HepG2 (cell line): Measurements from ENCODE around the gene SEC14L5. TPM values are rescaled to one million over a fixed set of nuclear protein-coding genes. Genes with fewer than 3 reads are reported as not detected.

Experiments
- AFF4 ChIP-seq: sonication (generic); formaldehyde crosslinking; IDR thresholded peaks from 2 replicates; pipeline ENCODE4 v1.4.0; 2020; ENCODE audit warnings: missing genetic modification reagents
- CBFB ChIP-seq: sonication (generic); formaldehyde crosslinking; IDR thresholded peaks from 2 replicates; pipeline ENCODE4 v1.4.0; 2020; ENCODE audit warnings: missing genetic modification reagents
- FIP1L1 ChIP-seq: fragments of 200-400 bp; formaldehyde crosslinking; IDR thresholded peaks from 2 replicates; pipeline ENCODE4 v1.6.1; 2018; ENCODE audit warnings: low read depth, mild to moderate bottlenecking, low read length, moderate library complexity, borderline replicate concordance; ENCODE audit not compliant: insufficient read depth
- HDAC2 ChIP-seq: sonication (generic); formaldehyde crosslinking; IDR thresholded peaks from 2 replicates; pipeline ENCODE4 v1.4.0; 2020; ENCODE audit warnings: missing genetic modification reagents
- KLF16 ChIP-seq, 2 experiments: sonication (generic) in 1 of 2; formaldehyde crosslinking in 1 of 2; IDR thresholded peaks; 2 replicates each; pipeline versions ENCODE4 v1.6.1 to v1.8.0; 2016 to 2023; ENCODE audit warnings: missing genetic modification reagents in 2 of 2, missing compliant biosample characterization in 1 of 2
- KMT2B ChIP-seq: IDR thresholded peaks from 2 replicates; pipeline ENCODE4 v1.6.1; 2016; ENCODE audit warnings: missing genetic modification reagents, missing compliant biosample characterization
- NCOA5 ChIP-seq: sonication (generic); formaldehyde crosslinking; IDR thresholded peaks from 2 replicates; pipeline ENCODE4 v1.4.0; 2020; ENCODE audit warnings: missing genetic modification reagents
- SIX1 ChIP-seq: sonication (generic); formaldehyde crosslinking; IDR thresholded peaks from 2 replicates; pipeline ENCODE4 v1.4.0; 2020; ENCODE audit warnings: missing genetic modification reagents, borderline replicate concordance
- SP140L ChIP-seq: sonication (generic); formaldehyde crosslinking; IDR thresholded peaks from 2 replicates; pipeline ENCODE4 v1.4.0; 2020; ENCODE audit warnings: missing genetic modification reagents, borderline replicate concordance
- ZIK1 ChIP-seq: sonication (generic); formaldehyde crosslinking; IDR thresholded peaks from 2 replicates; pipeline ENCODE4 v1.5.0; 2020; ENCODE audit warnings: mild to moderate bottlenecking, low read depth, missing genetic modification reagents, borderline replicate concordance
- ZNF333 ChIP-seq: sonication (generic); formaldehyde crosslinking; IDR thresholded peaks from 2 replicates; pipeline ENCODE4 v1.4.0; 2020; ENCODE audit warnings: mild to moderate bottlenecking, missing genetic modification reagents, borderline replicate concordance
- ZNF501 ChIP-seq: sonication (generic); formaldehyde crosslinking; IDR thresholded peaks from 2 replicates; pipeline ENCODE4 v1.5.1; 2020; ENCODE audit warnings: mild to moderate bottlenecking, moderate library complexity, missing genetic modification reagents
- ZNF777 ChIP-seq: sonication (generic); formaldehyde crosslinking; IDR thresholded peaks from 2 replicates; pipeline ENCODE4 v1.4.0; 2020; ENCODE audit warnings: missing genetic modification reagents
- ZNF883 ChIP-seq: sonication (generic); formaldehyde crosslinking; IDR thresholded peaks from 2 replicates; pipeline ENCODE4 v1.5.1; 2020; ENCODE audit warnings: mild to moderate bottlenecking, missing genetic modification reagents; ENCODE audit errors: not compliant biosample characterization
- polyA plus RNA-seq, 8 experiments: library from polyadenylated mRNA; depleted of rRNA in 3 of 8; stranded (reverse) in 7 of 8; unstranded in 1 of 8; fragments of >200 nt; fragmentation: Illumina TruSeq in 4 of 8; extraction: Trizol in 4 of 8; gene quantifications; 2 replicates each; pipeline versions ENCODE4 v1.2.1 to v1.2.3, GENCODE V29; 2011 to 2016; ENCODE audit warnings: low read depth in 4 of 8, missing spikeins in 1 of 8, mixed read lengths in 1 of 8; ENCODE audit not compliant: insufficient read depth in 1 of 8
- total RNA-seq, 5 experiments: library from RNA; depleted of rRNA; stranded (reverse); fragments of >200 nt; fragmentation: Illumina TruSeq; extraction: Trizol; gene quantifications; 2 replicates each; pipeline ENCODE4 v1.2.3, GENCODE V29; 2016; ENCODE audit warnings: low read depth in 1 of 5
- TF ChIP-seq, protein P1 (sequence below): sonication (generic); formaldehyde crosslinking; IDR thresholded peaks from 2 replicates; pipeline ENCODE4 v1.4.0; 2020; ENCODE audit warnings: missing genetic modification reagents, borderline replicate concordance
- TF ChIP-seq, protein P2 (sequence below): sonication (generic); formaldehyde crosslinking; IDR thresholded peaks from 2 replicates; pipeline ENCODE4 v1.8.1; 2022; ENCODE audit warnings: low read depth, mild to moderate bottlenecking, missing genetic modification reagents
- TF ChIP-seq, protein P3 (sequence below): sonication (generic); formaldehyde crosslinking; conservative IDR thresholded peaks from 2 replicates; pipeline ENCODE4 v1.4.0; 2020; ENCODE audit warnings: missing genetic modification reagents

Gene SEC14L5
- total and polyA plus RNA-seq, 2 of the 13 experiments (the other 11 are each of a cell fraction or from before 2014, with no cell fraction given): 0.40 to 0.42 TPM

- no peak for TF ChIP-seq AFF4
- no peak for TF ChIP-seq SIX1
- TF ChIP-seq ZNF777 (CRISPR knock-in tag): 0 out of 2 replicates have a peak, but pooled peaks have one; percentile 17
- TF ChIP-seq FIP1L1: no peak
- TF ChIP-seq, protein P1, sequence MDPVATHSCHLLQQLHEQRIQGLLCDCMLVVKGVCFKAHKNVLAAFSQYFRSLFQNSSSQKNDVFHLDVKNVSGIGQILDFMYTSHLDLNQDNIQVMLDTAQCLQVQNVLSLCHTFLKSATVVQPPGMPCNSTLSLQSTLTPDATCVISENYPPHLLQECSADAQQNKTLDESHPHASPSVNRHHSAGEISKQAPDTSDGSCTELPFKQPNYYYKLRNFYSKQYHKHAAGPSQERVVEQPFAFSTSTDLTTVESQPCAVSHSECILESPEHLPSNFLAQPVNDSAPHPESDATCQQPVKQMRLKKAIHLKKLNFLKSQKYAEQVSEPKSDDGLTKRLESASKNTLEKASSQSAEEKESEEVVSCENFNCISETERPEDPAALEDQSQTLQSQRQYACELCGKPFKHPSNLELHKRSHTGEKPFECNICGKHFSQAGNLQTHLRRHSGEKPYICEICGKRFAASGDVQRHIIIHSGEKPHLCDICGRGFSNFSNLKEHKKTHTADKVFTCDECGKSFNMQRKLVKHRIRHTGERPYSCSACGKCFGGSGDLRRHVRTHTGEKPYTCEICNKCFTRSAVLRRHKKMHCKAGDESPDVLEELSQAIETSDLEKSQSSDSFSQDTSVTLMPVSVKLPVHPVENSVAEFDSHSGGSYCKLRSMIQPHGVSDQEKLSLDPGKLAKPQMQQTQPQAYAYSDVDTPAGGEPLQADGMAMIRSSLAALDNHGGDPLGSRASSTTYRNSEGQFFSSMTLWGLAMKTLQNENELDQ (CRISPR knock-in tag): no peak
- peak; percentile 74; the same call in 1 of the 2 replicates for TF ChIP-seq ZNF501 (CRISPR knock-in tag)
- TF ChIP-seq, protein P2, sequence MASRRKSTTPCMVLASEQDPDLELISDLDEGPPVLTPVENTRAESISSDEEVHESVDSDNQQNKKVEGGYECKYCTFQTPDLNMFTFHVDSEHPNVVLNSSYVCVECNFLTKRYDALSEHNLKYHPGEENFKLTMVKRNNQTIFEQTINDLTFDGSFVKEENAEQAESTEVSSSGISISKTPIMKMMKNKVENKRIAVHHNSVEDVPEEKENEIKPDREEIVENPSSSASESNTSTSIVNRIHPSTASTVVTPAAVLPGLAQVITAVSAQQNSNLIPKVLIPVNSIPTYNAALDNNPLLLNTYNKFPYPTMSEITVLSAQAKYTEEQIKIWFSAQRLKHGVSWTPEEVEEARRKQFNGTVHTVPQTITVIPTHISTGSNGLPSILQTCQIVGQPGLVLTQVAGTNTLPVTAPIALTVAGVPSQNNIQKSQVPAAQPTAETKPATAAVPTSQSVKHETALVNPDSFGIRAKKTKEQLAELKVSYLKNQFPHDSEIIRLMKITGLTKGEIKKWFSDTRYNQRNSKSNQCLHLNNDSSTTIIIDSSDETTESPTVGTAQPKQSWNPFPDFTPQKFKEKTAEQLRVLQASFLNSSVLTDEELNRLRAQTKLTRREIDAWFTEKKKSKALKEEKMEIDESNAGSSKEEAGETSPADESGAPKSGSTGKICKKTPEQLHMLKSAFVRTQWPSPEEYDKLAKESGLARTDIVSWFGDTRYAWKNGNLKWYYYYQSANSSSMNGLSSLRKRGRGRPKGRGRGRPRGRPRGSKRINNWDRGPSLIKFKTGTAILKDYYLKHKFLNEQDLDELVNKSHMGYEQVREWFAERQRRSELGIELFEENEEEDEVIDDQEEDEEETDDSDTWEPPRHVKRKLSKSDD (CRISPR knock-in tag): no peak
- no peak for TF ChIP-seq KLF16 (CRISPR knock-in tag; IDR thresholded peaks at IDR 0.05)
- no peak for TF ChIP-seq NCOA5
- TF ChIP-seq, protein P3, sequence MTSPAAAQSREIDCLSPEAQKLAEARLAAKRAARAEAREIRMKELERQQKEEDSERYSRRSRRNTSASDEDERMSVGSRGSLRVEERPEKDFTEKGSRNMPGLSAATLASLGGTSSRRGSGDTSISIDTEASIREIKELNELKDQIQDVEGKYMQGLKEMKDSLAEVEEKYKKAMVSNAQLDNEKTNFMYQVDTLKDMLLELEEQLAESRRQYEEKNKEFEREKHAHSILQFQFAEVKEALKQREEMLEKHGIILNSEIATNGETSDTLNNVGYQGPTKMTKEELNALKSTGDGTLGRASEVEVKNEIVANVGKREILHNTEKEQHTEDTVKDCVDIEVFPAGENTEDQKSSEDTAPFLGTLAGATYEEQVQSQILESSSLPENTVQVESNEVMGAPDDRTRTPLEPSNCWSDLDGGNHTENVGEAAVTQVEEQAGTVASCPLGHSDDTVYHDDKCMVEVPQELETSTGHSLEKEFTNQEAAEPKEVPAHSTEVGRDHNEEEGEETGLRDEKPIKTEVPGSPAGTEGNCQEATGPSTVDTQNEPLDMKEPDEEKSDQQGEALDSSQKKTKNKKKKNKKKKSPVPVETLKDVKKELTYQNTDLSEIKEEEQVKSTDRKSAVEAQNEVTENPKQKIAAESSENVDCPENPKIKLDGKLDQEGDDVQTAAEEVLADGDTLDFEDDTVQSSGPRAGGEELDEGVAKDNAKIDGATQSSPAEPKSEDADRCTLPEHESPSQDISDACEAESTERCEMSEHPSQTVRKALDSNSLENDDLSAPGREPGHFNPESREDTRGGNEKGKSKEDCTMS (CRISPR knock-in tag): no peak
- TF ChIP-seq KMT2B (CRISPR knock-in tag): no peak
- no peak for TF ChIP-seq ZIK1
- TF ChIP-seq ZNF333 (CRISPR knock-in tag): peak; percentile 27; the same call in 1 of the 2 replicates
- no peak for TF ChIP-seq SP140L
- peak; percentile 91 for TF ChIP-seq ZNF883 (CRISPR knock-in tag)
- no peak for TF ChIP-seq CBFB (CRISPR knock-in tag)
- no peak for TF ChIP-seq HDAC2 (CRISPR knock-in tag)
Measured at GRCh38 chr16:5010576-5011329, 52.6 kb downstream of the SEC14L5 start (continued).
